GM18508 (cell line): ENCODE measurements around the gene CMTM6.
"Not testable (repeated sequence)": the region's sequence is repeated elsewhere in the genome, so short reads cannot be mapped to it uniquely, and the experiment has no call there.

ENCODE experiments used
- ATAC-seq: cut with Tn5 transposase; IDR thresholded peaks from one replicate; pipeline ENCODE4 v1.9.1; 2021; ENCODE audit warnings: moderate number of reproducible peaks; ENCODE audit not compliant: insufficient read depth, unreplicated experiment

The CMTM6 gene, protein sequence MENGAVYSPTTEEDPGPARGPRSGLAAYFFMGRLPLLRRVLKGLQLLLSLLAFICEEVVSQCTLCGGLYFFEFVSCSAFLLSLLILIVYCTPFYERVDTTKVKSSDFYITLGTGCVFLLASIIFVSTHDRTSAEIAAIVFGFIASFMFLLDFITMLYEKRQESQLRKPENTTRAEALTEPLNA

DNA sequence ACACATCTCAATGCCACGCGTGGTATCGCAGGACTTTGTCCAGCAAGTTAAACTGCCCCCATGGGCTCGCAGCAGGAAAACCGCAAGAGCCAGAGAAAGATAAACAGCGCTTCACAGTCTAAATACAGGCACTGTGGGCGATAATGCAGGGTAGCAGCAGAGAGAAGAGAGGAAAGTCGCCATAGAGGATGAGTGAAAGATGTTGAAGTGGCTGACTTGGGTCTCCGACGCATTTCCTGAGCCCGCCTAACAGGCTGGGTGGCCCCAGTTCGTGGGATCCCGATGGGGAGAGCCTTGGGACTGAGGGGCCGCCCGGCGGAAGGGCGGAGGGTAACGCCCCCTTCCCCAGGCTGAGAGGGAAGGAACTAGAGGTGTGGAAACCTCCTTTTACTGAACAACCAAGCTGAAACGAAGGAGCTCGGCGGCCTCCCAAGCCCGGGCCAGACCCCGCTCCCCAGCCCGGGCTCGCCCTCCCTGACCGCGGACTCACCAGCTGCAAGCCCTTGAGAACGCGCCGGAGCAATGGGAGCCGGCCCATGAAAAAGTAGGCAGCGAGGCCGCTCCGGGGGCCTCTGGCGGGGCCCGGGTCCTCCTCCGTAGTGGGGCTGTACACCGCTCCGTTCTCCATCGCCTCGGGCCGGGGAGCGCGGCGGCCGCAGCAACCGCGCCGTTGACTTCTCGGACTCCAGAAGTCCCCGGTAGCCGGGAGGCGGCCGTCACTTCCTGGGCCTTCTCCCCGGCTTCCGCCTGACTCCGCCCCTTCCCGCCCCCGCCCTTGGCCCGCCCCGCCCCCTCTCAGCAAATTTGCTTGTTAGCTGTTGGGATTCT, at the start of gene CMTM6:
Gene CMTM6, minus strand, starts transcription at position 735 of the 828 bp plus-strand sequence. Its CDS starts 107 bp downstream, at position 628.
- peak; percentile 42 for ATAC-seq

DNA sequence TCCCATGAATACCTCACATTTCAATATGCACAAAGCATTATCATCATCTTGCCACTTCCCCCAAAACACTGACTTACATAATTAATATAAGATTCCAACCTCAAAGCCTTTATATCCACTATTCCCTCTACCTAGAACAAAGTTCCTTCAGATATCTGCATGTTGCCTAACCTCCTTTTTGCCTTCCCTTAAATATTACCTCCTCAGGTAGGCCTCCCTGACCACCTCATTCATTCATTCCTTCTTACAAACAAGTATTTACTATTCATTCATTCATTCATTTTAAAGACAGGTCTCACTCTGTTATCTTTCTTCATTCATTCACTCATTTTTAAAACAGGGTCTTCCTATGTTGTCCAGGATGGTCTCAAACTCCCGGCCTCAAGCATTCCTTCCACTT, 49.4 kb upstream of the CMTM6 start:
- ATAC-seq, result no peak

DNA sequence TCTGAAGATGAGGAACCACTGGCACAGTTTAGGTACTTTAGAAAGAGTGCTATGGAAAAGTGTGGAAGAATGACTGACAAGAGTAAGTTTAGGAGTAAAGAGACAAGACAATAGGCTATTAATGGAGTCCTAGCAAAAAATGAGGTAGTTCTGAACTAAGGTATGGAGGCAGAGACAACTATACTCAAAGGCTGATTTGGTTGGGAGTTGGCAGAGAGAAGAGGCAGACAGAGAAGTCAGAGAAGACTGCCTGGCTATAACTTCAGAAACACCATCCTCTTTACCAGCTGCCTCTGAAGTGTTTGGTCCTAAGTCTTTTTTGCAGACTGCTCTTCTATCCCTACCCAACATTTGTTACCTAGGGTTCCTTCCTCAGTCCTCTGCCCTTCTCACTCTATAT, 48.8 kb upstream of the CMTM6 start:
- ATAC-seq, result no peak

DNA sequence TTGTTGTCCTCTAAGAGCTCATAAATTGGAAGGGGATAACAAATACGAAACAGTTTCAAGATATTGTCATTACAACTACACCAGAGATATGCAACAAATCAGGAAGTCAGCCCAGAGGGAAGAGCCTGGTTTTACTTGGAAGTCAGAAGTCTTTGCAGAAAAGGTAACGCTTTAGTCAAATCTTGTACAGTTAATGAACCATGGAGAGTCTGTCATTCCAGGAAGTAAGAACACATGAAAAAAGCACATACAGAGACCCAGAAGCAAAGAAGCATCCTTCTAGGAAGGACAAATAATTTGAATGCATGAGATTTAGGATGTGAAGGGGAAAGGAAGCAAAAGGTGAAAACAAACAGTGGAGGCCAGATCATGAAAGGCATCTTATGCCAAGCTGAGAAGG, 48.4 kb upstream of the CMTM6 start:
- no peak for ATAC-seq

DNA sequence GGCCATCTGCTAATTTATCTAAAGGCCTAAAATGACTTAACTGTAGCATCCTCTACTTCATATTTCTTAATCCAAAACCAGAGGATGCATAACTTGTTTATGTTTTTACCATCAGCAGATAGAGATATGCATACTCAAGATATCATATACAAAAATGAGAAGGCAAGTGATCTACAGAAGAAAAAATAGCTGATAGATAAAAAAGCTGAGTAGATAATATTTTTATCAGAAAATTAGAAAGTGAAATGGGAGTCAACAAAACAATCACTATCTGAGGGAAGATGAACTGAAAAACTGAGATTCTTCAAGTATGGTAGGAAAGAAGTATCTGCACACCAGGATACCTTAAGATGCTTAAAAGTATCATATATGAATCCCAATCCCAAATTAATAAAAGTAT, 42.7 kb upstream of the CMTM6 start:
- ATAC-seq, result no peak

DNA sequence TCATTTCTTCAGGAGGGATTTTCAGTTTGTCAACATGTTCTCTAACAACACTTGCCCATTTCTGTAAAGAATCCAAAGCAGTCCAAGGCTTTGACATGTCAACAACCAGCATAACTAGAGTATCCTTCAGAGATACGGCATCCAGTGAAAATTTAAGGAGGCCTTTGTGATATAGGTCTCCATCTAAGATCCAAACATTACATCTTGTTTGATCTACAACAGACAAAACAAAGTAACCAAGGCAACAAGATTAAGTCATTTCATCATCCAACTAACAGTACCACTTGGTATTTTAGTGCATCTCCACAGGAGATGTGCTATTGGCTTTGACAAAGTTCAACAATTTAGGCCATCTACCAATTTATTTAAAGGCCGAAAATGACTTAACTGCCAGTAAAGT, 42.2 kb upstream of the CMTM6 start:
- no peak for ATAC-seq

DNA sequence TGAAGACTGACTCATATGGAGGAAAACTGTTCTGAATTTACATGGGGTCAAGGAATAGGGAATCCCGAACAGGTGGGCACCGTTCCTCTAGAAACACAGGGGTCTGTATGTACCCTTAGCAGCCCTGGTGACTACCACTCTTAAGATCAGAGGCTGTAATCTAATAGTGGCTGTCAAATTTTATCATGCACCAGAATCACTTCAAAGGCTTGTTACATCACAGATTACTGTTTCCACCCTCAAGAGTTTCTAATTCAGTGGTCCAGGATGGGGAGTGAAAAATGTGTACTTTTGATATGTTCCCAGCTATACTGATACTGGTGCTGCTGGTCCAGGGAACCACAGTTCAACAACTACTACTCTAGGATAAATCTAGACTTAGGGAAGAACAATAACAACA, 40.2 kb upstream of the CMTM6 start:
- ATAC-seq, result no peak

DNA sequence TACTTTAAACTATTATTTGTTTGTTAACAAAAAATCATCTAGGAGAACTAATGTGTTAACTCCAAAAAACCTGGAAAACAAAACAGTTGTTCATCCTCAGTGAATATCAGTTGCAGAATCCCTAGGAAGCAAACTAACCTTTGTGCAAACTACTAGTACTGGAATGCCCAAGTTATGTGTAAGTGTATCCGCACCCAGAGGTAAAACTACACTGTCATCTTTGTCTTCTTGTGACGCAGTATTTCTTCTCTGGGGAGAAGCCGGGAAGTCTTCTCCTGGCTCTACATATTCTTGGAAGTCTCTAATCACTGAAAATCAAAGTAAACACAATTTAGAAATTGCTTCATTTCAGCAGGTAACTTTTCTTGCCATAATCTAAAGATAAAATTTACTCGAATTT, 38.2 kb upstream of the CMTM6 start:
- ATAC-seq, result no peak

DNA sequence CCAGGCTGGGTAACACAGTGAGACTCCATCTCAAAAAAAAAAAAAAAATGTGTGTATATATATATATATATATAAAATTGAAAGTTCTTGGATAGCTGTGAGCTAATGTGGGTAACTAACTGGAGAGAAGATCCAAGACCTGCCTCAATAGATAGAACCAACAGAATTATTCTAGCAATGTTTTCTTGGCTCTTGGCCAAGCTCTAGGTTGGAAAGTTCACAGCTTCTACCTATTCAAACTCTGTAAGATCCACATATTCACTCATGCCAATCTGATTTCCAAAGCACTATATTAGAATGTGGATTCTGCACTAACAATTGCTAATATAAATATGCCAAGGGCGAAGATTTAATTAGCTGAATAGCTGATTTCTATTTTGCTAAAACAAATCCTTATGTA, 29.8 kb upstream of the CMTM6 start:
- ATAC-seq, result no peak

DNA sequence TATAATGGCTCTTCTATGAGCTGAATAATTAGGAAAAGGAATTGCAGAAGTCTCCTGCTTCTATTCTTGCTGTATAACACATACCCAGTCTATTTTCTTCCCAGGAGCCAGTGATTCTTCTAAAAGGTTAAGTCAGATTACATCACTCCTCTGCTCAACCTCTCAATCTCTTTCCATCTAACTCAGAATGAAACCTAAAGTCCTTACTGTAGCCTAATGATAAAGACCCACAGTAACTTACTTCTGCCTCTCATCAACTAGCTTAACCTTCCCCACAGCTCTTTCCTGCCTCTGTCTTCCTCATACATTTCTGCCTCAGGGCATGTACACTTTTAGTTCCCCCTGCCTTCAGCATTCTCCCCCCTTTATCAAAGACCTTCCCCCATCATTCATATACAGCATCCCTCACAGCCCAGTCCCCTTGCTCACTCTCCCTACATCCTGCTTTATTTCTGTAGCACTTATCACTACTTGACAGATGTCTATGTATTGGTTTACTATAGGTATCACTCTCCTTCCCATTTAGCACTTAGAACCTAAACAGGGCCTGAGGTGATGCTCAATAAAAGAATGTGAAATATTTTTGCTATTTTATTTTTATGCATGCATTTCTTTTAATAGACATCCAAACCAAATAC, 28.5 kb upstream of the CMTM6 start:
- ATAC-seq, result no peak

DNA sequence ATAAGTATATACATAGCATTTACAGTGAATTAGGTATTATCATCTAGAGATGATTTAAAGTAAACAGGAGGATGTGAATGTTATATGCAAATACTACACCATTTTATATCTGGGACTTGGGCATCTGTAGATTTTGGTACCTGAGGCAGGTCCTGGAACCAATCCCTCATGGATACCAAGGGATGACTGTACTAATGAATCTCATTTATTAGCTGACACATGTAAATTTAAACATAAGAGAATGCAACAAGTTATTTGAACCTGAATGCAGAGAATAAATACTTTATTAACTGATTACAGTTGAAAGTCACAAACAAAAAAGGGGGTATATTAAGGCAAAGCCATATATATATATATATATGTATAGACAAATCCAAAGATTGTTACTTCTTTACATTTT, 23.1 kb upstream of the CMTM6 start:
- ATAC-seq, result no peak

DNA sequence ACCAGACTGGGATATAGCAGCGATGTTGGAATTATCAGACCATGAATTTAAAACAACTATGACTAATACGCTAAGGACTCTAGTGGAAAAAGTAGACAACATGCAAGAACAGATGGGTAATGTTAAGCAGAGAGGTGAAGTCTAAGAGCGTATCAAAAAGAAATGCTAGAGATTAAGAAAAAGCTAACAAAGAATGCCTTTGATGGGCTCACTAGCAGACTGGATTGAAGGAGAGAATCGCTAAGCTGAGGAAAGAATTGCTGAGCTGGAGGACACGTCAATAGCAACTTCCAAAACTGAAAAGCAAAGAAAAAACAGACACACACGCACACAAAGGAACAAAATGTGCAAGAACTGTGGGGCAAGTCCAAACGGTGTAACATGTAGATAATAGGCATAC, 20.0 kb upstream of the CMTM6 start:
- no peak for ATAC-seq

DNA sequence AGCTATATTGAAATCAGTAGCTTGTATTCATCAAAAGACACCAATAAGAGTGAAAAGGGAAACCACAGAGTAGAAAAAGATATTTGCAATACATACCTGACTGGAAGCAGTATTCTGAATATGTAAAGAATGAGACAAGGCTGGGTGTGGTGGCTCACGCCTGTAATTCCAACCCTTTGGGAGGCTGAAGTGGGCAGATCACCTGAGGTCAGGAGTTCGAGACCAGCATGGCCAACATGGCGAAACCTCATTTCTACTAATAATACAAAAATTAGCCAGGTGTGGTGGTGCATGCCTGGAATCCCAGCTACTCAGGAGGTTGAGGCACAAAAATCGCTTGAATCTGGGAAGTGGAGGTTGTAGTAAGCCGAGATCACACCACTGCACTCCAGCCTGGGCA, 16.3 kb upstream of the CMTM6 start:
- ATAC-seq, result not testable (repeated sequence)

DNA sequence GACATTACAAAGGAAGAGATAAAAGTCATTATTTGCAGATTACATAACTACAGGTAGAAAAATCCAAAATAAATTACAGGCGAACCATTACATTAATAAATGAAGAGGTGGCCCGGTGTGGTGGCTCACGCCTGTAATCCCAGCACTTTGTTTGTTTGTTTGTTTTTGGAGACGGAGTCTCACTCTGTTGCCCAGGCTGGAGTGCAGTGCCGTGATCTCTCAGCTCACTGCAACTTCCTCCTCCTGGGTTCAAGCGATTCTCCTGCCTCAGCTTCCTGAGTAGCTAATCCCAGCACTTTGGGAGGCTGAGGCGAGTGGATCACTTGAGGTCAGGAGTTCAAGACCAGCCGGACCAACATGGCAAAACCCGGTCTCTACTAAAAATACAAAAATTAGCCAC, 14.1 kb upstream of the CMTM6 start:
- ATAC-seq, result not testable (repeated sequence)

DNA sequence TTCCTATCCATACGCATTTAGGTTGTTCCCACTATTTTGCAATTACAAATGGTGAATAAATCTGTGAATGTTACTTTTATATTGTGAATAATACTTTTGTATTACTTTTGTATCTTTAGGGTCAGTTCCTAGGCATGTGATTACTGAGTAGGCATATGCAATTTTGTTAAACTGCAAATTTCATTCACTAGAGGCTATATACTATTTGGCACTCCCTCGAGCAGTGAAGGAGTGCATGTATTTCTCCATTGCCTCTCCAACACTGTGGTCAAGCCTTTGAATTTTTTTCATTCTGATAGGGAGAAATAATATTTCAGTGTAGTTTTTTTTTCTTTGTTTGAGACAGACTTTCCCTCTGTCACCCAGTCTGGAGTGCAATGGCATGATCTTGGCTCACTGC, 8.4 kb upstream of the CMTM6 start:
- no peak for ATAC-seq

DNA sequence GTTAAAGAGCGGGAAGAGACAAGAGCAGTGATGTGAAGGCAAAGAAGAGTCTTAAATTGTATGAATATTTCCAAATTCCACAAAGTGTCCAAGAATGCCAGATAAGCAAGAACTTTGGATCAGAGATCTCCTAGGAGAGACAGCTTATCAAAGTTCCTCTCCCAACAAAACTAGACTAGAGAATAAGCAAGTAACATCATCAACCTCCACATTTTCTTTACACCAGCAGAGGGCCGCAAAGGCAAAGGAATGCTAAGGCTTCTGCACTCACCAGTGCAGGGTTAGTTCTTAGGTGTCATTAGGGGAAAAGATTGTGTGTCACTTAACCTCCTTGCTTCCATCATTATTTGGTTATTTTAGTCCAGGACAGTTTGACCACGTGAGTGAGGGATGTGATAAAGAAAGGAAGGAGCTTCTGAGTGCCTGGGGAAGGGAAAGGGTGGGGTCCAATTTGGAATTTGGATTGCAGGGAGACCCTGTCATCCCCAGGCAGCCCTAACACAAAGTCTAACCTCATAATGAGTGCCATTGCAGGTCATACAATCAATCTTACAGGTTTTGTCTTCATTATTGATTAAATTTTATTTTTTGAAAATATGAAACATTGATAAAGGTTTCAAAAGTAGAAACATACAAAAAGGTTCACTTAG, 7.5 kb upstream of the CMTM6 start:
- ATAC-seq, result peak; percentile 59

DNA sequence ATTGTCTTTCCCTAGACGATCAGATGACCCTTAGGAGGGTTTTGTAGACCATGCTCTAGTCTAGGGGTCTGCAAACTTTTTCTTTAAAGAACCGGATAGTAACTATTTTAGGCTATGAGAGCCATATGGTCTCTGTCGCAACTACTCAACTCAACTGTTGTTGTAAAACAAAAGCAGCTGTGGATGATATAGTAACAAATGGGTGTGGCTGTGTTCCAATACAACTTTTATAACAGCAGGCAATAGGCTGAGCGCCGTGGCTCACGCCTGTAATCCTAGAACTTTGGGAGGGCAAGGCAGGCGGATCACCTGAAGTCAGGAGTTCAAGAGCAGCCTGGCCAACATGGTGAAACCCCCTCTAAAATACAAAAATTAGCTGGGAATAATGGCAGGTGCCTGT, 6.1 kb upstream of the CMTM6 start:
- no peak for ATAC-seq

DNA sequence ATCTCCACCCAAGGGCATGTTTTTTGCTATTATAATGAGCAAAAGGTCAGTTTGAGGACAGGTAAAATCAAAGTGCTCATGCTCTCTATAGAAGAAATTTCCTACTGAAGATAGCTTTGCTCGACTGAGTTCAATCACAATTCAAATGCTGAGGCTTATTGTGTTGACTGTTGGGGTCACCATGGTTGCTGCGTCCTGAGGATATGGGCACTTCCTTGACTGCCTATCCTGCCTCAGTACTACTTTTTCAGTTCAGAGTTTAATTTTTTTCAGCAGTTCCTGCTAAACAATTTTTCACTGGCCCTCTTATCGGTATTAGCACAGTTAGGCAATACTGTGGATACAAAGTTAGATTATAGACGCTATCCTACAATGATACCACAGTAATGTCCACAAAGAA, 3.8 kb upstream of the CMTM6 start:
- no peak for ATAC-seq

DNA sequence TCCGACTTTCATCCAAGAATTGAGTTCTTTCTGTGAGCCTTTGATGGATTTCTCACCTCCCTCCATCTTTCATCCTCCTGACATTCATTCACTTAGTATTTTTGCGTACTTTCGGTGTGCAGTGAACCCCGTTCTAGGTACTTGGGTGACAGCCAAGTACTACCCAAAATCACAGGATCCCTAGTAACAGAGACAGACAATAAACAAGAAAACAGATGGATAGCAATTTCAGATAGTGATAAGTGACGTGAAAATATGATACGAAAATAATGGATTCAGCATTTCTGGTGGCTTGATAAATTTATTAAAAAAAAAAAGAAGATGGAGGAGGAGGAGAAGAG, 264 bp upstream of the CMTM6 start:
- no peak for ATAC-seq

DNA sequence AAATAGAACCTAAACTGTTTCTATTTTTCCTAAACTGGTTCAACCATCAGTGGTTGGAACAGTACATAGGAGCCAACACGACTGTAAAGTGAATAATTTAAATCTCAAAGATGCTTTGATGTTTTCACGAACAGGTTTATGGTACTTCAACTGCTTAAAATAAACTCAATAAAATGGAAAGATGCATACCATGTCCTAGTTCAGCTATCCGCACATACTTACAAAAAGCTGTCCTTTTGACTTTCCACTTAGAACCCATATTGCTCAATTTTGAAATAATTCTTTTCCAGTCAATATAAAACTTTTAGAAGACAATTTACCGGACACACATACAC, 902 bp downstream of the CMTM6 start:
- ATAC-seq, result no peak
